A172 (cell line): Measurements from ENCODE around the gene IL27RA. TPM values are rescaled to one million over a fixed set of nuclear protein-coding genes. Genes with fewer than 3 reads are reported as not detected.
"Not testable (repeated sequence)": the region's sequence is repeated elsewhere in the genome, so short reads cannot be mapped to it uniquely, and the experiment has no call there.

ENCODE experiments used
- DNase-seq: peaks from one replicate; pipeline ENCODE4 v3.0.0-alpha.2; 2015; ENCODE audit warnings: low spot score
- total RNA-seq: library from RNA; depleted of rRNA; stranded (reverse); fragments of >200 nt; shearing (Covaris generic); gene quantifications from 2 replicates; pipeline ENCODE4 v1.2.3, GENCODE V29; 2014

IL27RA gene
- total RNA-seq, 1 experiment from 2014 or later, result 14.0 TPM

DNA sequence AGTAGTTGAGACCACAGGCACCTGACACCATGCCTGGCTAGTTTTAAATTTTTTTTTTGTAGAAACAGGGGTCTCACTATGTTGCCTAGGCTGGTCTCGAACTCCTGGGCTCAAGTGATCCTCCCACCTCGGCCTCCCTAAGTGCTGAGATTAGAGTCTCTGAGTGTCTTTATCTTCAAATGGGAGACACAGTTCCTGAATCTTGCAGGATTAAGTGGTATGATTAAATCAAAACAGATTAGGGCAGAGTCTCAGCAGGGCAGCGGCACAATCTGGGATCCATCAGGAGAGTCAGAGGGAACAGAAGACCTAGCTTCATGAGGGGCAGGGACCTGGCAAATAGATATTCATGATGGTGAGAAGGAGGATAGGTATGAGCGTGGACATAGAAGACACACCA lies 2.7 kb upstream of the IL27RA start:
- DNase-seq, result no peak

DNA sequence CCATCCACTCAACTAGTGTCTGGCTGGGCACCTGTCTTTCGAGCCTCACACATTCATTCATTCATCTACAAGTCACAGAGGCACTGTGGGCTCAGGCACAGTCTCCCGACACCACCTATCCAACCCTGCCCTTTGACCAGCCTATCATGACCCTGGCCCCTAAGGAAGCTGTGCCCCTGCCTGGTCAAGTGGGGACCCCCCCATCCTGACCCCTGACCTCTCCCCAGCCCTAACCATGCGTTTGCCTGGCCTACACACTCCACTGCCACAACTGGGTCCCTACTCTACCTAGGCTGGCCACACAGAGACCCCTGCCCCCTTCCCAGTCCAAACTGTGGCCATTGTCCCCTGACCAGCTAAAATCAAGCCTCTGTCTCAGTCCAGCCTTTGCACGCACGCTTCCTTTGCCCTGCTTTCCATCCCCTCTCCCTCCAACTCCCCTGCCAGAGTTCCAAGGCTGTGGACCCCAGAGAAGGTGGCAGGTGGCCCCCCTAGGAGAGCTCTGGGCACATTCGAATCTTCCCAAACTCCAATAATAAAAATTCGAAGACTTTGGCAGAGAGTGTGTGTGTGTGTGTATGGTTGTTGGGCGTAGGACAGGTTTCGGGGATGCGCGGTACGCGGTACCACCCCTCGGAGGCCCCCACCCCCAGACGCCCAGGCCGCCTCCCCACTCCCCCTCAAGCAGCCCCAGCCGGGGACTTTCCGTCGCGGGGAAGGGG lies 404 bp upstream of the IL27RA start:
- DNase-seq, result no peak

DNA sequence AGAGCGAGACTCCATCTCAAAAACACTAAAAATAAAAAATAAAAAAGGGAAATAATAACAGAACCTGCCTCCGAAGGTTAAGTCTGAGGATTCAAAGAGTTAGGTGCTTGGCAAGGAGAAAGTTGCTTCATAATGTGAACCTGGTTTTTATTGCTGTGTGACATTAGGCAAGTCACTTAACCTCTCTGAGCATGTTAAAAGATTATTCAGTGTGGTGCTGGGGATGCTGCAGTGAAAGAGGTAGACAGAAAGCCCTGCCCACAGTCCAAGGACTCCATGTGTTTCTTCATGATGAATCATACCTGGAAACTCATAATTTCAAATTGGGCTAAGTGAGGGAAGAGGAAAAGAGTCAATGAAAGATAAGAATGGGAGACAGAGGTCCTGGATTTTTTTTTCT lies 2.4 kb downstream of the IL27RA start:
- no peak for DNase-seq

DNA sequence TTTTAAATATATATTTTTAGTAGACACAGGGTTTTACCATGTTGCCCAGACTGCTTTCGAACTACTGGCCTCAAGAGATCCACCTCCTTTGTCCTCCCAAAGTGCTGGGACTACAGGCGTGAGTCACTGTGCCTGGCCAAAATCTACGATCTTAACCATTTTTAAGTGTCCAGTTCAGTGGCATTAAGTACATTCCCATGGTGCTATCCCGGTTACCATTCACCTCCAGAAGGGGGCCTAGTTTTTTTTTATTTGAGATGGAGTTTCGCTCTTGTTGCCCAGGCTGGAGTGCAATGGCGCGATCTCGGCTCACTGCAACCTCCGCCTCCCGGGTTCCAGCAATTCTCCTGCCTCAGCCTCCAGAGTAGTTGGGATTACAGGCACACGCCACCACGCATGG lies 3.6 kb downstream of the IL27RA start:
- DNase-seq, result not testable (repeated sequence)

DNA sequence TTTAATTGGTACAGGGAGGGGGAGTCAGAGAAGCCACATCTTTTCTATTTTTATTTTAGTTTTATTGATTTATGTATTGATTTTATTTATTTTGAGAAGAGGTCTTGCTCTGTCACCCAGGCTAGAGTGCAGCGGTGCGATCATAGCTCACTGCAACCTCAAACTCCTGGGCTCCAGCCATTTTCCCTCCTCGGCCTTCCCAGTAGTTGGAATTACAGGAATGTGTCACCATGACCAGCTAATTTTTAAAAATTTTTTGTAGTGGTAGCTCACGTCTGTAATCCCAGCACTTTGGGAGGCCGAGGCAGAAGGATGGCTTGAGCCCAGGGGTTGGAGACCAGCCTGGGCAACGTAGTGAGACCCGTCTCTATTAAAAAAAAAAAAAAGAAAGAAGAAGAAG lies 4.1 kb downstream of the IL27RA start:
- no peak for DNase-seq

DNA sequence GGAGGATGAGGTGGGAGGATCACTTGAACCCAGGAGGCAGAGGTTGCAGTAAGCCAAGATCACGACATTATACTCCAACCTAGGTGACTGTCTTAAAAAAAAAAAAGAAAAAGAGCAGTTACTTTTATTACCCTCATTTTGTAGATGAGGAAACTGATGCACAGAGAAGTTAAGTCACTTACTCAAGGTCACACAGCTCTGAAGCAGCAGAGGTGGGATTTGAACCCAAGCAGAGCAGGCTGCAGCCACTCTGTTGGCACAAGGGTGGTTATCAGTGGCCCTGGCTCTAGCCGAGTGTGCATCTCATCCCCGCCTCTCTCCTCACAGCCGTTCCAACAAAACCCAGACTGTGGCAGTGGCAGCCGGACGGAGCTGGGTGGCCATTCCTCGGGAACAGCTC lies 7.6 kb downstream of the IL27RA start:
- no peak for DNase-seq

DNA sequence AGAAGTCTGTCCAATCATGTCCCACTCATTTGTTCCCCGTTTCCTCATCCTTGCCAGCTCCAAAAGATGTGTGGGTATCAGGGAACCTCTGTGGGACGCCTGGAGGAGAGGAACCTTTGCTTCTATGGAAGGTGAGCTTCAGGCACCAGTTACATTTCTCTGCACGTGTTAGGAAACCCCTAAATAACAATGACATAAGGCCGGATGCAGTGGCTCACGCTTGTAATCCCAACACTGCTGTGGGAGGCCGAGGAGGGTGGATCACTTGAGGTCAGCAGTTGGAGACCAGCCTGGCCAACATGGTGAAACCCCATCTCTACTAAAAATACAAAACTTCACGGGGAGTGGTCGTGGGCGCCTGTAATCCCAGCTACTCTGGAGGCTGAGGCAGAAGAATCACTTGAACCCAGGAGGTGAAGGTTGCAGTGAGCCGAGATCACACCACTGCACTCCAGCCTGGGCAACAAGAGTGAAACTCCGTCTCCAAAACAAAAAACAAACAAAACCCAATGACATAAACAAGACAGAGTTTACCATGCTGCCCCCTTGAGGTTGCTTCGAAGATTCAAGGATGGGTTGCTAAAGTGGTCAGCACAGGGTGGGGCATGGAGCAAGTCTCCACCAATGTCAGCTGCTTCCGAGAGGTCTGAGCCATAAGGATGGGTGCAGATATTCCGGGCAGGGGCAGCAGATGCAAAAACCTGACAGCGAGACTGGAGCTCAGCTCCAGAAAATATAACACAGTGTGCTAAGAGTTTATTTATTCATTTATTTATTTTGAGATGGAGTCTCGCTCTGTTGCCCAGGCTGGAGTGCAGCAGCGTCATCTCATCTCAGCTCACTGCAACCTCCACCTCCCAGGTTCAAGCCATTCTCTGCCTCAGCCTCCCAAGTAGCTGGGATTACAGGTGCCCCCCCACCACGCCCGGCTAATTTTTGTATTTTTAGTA lies 11.4 kb downstream of the IL27RA start:
- DNase-seq, result peak; percentile 66

DNA sequence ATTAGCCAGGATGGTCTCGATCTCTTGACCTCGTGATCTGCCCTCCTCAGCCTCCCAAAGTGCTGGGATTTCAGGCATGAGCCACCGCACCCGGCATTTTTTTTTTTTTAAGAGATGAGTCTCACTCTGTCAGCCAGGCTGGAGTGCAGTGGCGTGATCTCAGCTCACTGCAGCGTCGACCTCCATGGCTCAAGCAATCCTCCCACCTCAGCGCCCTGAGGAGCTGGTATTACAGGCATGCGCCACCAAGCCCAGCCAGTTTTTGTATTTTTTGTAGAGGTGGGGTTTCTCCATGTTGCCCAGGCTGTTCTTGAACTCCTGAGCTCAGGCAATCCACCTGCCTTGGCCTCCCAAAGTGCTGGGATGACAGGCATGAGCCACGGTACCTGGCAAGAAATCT lies 16.3 kb downstream of the IL27RA start:
- not testable (repeated sequence) for DNase-seq

DNA sequence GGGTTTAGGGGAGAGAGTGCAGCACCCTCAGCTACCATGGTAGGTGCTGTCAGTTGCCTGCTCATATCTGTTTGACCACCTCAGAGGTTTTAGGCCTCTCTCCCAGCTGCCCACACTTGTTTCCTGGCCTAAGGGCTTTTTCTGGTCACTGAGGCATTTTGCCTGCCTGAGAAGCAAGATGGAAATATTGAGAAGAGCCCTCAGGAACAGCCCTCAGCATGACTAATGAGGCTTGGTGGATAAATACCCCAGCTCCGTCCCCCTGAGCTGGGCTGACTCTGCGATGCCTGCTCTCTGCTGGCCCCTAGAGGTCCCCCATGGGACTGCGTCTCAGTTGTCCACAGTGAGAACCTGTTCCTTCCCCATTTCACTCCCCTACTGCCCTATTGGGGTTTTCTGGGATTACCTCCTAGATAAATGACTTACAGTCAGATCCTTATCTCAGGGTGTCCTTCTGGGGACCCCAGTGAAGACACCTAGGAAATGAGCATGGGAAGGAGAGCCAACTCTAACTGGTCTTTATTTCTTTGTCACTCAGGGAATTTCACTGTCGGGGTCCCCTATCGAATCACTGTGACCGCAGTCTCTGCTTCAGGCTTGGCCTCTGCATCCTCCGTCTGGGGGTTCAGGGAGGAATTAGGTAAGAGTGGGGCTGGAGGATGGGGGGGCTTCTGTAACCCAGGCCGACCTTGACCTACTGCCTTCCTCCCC lies 17.0 kb downstream of the IL27RA start:
- peak; percentile 35 for DNase-seq

DNA sequence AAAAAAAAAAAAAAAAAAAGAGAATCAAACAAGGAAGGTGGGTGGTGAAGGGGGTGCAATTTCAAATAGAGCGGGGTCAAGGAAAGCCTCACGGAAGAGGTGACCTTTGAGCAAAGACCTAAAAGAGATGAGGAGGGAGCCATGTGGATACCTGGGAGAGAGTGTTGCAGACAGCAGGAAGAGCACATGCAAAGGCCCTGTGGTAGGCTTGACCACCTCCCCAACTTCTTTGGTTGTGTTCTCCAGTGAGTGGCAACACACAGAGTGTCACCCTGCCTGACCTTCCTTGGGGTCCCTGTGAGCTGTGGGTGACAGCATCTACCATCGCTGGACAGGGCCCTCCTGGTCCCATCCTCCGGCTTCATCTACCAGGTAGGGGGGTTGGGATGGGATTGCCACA lies 18.9 kb downstream of the IL27RA start:
- no peak for DNase-seq

DNA sequence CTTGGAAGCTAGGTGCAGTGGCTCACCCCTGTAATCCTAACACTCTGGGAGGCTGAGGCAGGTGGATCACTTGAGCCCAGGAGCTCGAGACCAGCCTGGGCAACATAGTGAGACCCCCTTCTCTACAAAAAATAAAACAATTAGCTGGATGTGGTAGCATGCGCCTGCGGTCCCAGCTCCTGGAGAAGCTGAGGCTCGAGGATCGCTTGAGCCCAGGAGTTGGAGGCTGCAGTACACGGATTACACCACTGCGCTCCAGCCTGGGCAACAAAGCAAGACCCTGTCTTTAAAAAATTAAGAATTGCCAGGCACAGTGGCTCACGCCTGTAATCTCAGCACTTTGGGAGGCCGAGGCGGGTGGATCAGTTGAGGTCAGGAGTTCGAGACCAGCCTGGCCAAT lies 19.4 kb downstream of the IL27RA start:
- not testable (repeated sequence) for DNase-seq

DNA sequence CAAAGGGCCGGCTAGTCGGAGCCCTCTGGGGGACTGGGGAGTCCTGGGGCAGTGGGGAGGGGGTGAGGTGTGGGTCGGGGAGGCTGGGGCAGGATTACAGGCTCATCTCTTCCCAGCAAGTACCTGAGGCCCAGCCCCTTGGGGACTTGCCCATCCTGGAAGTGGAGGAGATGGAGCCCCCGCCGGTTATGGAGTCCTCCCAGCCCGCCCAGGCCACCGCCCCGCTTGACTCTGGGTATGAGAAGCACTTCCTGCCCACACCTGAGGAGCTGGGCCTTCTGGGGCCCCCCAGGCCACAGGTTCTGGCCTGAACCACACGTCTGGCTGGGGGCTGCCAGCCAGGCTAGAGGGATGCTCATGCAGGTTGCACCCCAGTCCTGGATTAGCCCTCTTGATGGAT lies 20.4 kb downstream of the IL27RA start:
- DNase-seq, result no peak

DNA sequence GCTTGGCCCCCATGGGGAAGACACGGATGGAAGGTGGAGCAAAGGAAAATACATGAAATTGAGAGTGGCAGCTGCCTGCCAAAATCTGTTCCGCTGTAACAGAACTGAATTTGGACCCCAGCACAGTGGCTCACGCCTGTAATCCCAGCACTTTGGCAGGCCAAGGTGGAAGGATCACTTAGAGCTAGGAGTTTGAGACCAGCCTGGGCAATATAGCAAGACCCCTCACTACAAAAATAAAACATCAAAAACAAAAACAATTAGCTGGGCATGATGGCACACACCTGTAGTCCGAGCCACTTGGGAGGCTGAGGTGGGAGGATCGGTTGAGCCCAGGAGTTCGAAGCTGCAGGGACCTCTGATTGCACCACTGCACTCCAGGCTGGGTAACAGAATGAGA lies 20.9 kb downstream of the IL27RA start:
- no peak for DNase-seq

DNA sequence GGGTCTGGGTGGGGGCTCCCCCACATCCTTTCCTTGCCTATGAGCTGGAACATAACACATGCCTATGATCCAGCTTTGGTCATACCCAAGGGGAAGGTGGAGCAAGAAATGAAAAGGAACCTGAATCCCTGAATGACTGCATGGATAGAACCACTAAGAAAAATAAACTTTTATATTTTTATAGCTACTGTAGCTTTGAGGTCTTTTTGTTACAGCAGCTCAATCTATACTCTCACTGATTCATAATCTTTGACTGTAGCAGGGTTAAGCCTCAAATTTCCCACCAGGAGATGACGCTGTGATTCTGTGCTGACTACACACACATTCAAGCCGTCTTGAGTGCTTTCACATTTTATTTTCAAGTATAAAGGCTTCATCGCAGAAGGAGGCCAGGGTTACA lies 21.5 kb downstream of the IL27RA start:
- DNase-seq, result no peak

DNA sequence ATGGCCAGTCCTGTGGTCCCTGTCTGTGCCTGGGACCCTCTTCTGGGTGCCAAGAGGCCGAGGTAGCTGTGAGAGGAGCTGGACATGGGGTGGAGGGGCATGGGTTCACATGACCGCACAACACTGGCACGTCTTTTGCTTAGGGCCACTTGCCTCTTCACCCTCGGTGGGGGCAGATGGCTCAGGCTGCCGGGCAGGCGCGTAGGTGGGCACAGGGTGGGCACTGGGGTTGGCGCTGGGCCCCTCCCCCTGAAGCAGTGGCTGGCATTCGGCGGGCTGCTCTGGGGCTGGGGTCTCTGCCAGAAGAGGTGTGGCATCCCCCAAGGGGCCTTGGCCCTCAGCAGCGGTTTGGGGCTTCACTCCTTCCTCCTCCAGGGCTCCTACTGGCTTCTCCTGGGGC lies 21.9 kb downstream of the IL27RA start:
- no peak for DNase-seq

DNA sequence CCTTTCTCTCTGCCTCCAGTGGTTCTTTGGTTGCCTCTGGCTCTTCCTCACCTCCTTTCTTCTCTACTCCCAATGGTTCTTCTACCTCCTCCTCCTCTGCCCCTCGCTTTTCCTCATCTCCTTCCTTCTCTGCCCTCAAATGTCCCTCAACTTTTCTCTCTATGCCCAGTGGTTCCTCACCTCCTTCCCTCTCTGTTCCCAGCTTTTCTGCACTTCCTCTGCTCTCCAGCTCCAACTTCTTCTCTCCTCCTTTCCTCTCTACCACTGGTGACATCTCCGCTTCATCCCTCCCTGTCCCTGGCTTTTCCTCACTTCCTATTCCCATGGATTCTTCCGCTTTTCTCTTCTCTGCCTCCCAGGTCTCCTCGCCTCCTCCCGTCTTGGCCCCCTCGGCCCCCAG lies 22.5 kb downstream of the IL27RA start:
- no peak for DNase-seq

DNA sequence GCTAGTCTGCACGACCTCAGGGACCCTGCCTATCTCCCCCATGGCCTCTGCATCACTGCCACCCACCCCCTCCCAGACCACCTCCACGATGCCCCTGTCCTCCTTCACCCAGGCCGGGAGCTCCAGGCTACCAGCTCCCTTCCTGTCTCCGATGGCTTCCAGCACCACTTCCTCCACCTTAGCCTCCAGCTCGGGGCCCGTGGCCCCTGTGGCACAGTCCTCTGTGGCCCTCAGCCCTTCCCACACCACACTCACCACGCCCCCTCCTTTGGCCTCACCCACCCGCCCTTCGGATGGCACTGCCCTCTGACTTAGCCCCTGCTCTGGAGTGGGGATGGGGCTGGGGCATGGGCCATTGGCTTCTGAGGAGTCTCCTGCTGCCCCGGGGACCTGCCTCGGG lies 23.2 kb downstream of the IL27RA start:
- DNase-seq, result no peak

DNA sequence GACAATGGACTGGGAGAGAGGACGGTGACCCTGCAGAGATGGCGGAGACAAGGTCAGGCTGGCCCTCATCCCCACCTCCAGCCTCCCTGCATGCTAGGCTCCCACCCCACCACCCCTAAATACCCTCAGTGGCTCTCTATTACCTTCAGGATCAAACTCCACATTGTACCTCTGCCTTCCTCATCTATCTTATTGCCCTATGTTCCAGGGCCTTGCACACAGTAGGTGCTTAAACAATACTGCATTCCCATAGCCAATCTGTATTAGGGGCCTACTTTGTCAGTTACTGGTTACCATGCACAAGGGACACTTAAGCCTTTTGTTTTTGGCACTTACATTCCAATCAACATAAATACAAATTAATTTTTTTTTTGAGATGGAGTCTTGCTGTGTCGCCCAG lies 23.8 kb downstream of the IL27RA start:
- DNase-seq, result no peak

DNA sequence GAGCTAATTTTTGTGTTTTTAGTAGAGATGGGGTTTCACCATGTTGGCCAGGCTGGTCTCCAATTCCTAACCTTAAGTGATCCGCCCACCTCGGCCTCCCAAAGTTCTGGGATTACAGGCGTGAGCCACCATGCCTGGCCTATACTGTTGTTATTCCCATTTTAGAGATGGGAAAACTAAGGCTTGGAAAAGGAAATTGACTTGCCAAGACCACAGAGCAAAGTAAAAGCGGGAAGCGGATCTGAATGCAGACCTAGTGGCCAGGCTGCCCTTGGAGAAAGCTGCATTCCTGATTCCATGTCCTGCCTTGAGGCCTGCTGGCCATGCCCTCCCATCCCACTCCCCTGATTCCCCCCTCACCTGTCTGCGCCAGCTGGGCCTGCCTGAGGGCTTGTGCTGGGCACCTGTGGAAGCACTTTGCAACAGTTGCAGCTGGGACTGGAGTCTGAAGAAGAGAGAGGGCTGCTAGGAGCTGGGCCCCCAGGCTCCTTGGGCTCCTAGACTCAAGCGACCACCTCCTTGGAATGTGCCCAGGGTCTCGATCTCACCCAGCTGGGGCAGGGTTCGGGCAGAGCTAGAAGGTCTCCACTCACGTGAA lies 24.6 kb downstream of the IL27RA start:
- no peak for DNase-seq

DNA sequence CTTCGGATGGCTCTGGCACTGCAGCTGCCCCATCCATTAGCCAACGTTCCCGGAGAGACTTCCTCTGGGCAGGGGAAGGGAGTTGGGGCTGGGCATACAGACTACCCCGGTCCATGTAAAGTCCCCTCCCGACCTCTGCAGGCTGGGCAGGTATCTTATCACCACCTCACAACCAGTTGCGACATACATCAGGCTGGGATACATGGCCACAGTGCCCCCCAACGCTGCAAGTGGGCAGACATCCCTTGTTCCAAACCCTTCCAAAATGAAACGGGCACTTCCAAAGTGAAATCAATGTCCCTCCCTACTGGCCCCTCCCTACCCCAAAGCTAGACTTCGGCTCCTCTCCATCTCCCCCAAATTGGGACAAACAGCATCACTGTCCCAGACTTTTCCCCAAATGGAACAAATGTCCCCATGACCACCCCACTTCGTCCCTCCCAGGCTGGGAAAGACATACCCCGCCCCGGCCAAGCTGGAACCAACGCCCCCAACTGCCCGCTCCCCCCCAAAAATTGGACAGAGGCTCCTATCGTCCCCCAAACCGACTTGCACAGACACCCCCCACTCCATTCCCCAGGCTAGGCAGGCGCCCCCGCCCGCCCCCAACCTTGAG lies 25.3 kb downstream of the IL27RA start:
- DNase-seq, result no peak
